HG03039 (cell line): ENCODE data around the gene C2orf72.
"Not testable (repeated sequence)": the region's sequence is repeated elsewhere in the genome, so short reads cannot be mapped to it uniquely, and the experiment has no call there.

Experiments used
- ATAC-seq: cut with Tn5 transposase; IDR thresholded peaks from one replicate; pipeline ENCODE4 v1.9.1; 2021; ENCODE audit warnings: mild to moderate bottlenecking, moderate library complexity; ENCODE audit not compliant: unreplicated experiment

Gene C2orf72

GRCh38 chr2:231067531-231067930, 30.2 kb downstream of the C2orf72 start:
- ATAC-seq = not testable (repeated sequence)

GRCh38 chr2:231068525-231069222, 31.4 kb downstream of the C2orf72 start:
- ATAC-seq = no peak

- ATAC-seq = no peak
These were observed 32.2 kb downstream of the C2orf72 start for GRCh38 chr2:231069379-231070054.

GRCh38 chr2:231084565-231084964, 47.2 kb downstream of the C2orf72 start:
- no peak for ATAC-seq

GRCh38 chr2:231088754-231089153, 51.4 kb downstream of the C2orf72 start:
- ATAC-seq = no peak

GRCh38 chr2:231093933-231094332, 56.6 kb downstream of the C2orf72 start:
- ATAC-seq = no peak

GRCh38 chr2:231094736-231095346, 57.5 kb downstream of the C2orf72 start:
- ATAC-seq = no peak
